ENCODE data around the gene KRTDAP. TPM values are rescaled to one million over a fixed set of nuclear protein-coding genes. Genes with fewer than 3 reads are reported as not detected.

Gene KRTDAP
- total and polyA plus RNA-seq, 2 donors from 2014 or later = not detected

- FAIRE-seq (no peak), DNase-seq (no peak)
- Histone ChIP-seq H3K27me3 (ENCODE audit: control insufficient read depth, insufficient read depth, low read length) (no peaks in the 10 kb centered on the region), H3K9me3 (ENCODE audit: control insufficient read depth in 2 of 3, insufficient read depth in 1 of 3, low read length in 3 of 3) (no peaks in the 10 kb centered on the region), H3K27ac (ENCODE audit: low read depth in 2 of 2, low read length in 2 of 2) (no peak overlapping the region), H3K9ac (ENCODE audit: low read length in 3 of 3) (no peak overlapping the region), H3K4me1 (ENCODE audit: control insufficient read depth in 2 of 3, insufficient read depth in 2 of 3, low read depth in 1 of 3, low read length in 3 of 3) (peaks cover 5 to 17% (median 11%) of the 10 kb centered on the region in 3 donors), H3K4me3 (ENCODE audit: low read length in 3 of 3) (no peak overlapping the region), H3K36me3 (ENCODE audit: control insufficient read depth in 2 of 3, insufficient read depth in 3 of 3, low read length in 3 of 3) (no peaks in the 10 kb centered on the region)
- no peak for TF ChIP-seq CTCF (IDR thresholded peaks at IDR 0.05; ENCODE audit: borderline replicate concordance, extremely low read depth, insufficient read depth)
- intact Hi-C loops (cut with DNase I) = no loop called here
Measured at GRCh38 chr19:35457173-35457572, 33.1 kb downstream of the KRTDAP start.

- no peak for TF ChIP-seq CTCF (IDR thresholded peaks at IDR 0.05; ENCODE audit: borderline replicate concordance, extremely low read depth, insufficient read depth)
- no peak for FAIRE-seq
- H3K9me3 ChIP-seq (ENCODE audit: control insufficient read depth in 2 of 3, insufficient read depth in 1 of 3, low read length in 3 of 3) = no peaks in the 10 kb centered on the region
- intact Hi-C loops (cut with DNase I) = no loop called here
- no peak overlapping the region for H3K9ac ChIP-seq (ENCODE audit: low read length in 3 of 3)
- no peak overlapping the region for H3K27ac ChIP-seq (ENCODE audit: low read depth in 2 of 2, low read length in 2 of 2)
- H3K4me3 ChIP-seq (ENCODE audit: low read length in 3 of 3) = no peak overlapping the region
- H3K27me3 ChIP-seq (ENCODE audit: control insufficient read depth, insufficient read depth, low read length) = no peaks in the 10 kb centered on the region
- H3K4me1 ChIP-seq (ENCODE audit: control insufficient read depth in 2 of 3, insufficient read depth in 2 of 3, low read depth in 1 of 3, low read length in 3 of 3) = peaks cover 5 to 17% (median 11%) of the 10 kb centered on the region in 3 donors
- no peak for DNase-seq
- H3K36me3 ChIP-seq (ENCODE audit: control insufficient read depth in 2 of 3, insufficient read depth in 3 of 3, low read length in 3 of 3) = no peaks in the 10 kb centered on the region
Measured at GRCh38 chr19:35455616-35456201, 34.6 kb downstream of the KRTDAP start.

GRCh38 chr19:35454663-35455062 lies 35.6 kb downstream of the KRTDAP start:
- no peak for FAIRE-seq

More at GRCh38 chr19:35454663-35455062, 35.6 kb downstream of the KRTDAP start:
- no peak overlapping the region for H3K27ac ChIP-seq (ENCODE audit: low read depth in 2 of 2, low read length in 2 of 2)
- intact Hi-C loops (cut with DNase I) = no loop called here
- no peak for DNase-seq
- no peak for TF ChIP-seq CTCF (IDR thresholded peaks at IDR 0.05; ENCODE audit: borderline replicate concordance, extremely low read depth, insufficient read depth)
- no peaks in the 10 kb centered on the region for H3K9me3 ChIP-seq (ENCODE audit: control insufficient read depth in 2 of 3, insufficient read depth in 1 of 3, low read length in 3 of 3)
- H3K36me3 ChIP-seq (ENCODE audit: control insufficient read depth in 2 of 3, insufficient read depth in 3 of 3, low read length in 3 of 3) = no peaks in the 10 kb centered on the region
- no peak overlapping the region for H3K9ac ChIP-seq (ENCODE audit: low read length in 3 of 3)
- no peaks in the 10 kb centered on the region for H3K27me3 ChIP-seq (ENCODE audit: control insufficient read depth, insufficient read depth, low read length)
- peaks cover 5 to 14% (median 11%) of the 10 kb centered on the region in 3 donors for H3K4me1 ChIP-seq (ENCODE audit: control insufficient read depth in 2 of 3, insufficient read depth in 2 of 3, low read depth in 1 of 3, low read length in 3 of 3)
- no peak overlapping the region for H3K4me3 ChIP-seq (ENCODE audit: low read length in 3 of 3)
